Activated CD8-positive, alpha-beta T cell treated with anti-CD3 and anti-CD28 coated beads for 36 hours (primary cell): ENCODE results near the gene TTC28. TPM values are rescaled to one million over a fixed set of nuclear protein-coding genes. Genes with fewer than 3 reads are reported as not detected.

Experiments
- ATAC-seq: fragments of 200-7000 bp; cut with Tn5 transposase; one replicate; pipeline ENCODE4 v1.10.0; 2021; ENCODE audit warnings: mild to moderate bottlenecking, moderate library complexity
- CTCF ChIA-PET: fragments of 350-600 bp; sonication (Branson Sonifier 250); formaldehyde crosslinking; loops from one replicate; lab custom pipeline; 2021; ENCODE audit warnings: antibody characterized with exemption; lab: Charles Lee
- POLR2A ChIA-PET: fragments of 350-600 bp; sonication (Branson Sonifier 250); formaldehyde crosslinking; loops from one replicate; lab custom pipeline; 2021; ENCODE audit warnings: antibody characterized with exemption; lab: Charles Lee
- DNase-seq: peaks from one replicate; pipeline ENCODE4 v3.0.0-alpha.2; 2020
- H3K27ac Mint-ChIP-seq: one replicate; pipeline ENCODE4 v1.8.0; 2021; ENCODE audit warnings: mild to moderate bottlenecking, mixed read lengths
- H3K27me3 Mint-ChIP-seq: one replicate; pipeline ENCODE4 v1.8.0; 2021; ENCODE audit warnings: mixed read lengths
- H3K36me3 Mint-ChIP-seq: one replicate; pipeline ENCODE4 v1.8.0; 2021; ENCODE audit warnings: low read depth, mixed read lengths
- H3K4me1 Mint-ChIP-seq: one replicate; pipeline ENCODE4 v1.8.0; 2021; ENCODE audit warnings: low read depth, mixed read lengths
- H3K4me3 Mint-ChIP-seq: one replicate; pipeline ENCODE4 v1.8.0; 2021; ENCODE audit warnings: mild to moderate bottlenecking, moderate library complexity, mixed read lengths
- H3K9me3 Mint-ChIP-seq: one replicate; pipeline ENCODE4 v1.8.0; 2021; ENCODE audit warnings: mixed read lengths
- intact Hi-C: fragments of 100-400 bp; cut with micrococcal nuclease; formaldehyde crosslinking; loops from one replicate; pipeline ENCODE4 v1.10.0; 2022
- total RNA-seq, 2 experiments: library from RNA; stranded (reverse); gene quantifications; one replicate each; pipeline ENCODE4 v1.2.3, GENCODE V29; 2021
- TF ChIP-seq, protein P1 (sequence below): fragments of 200-600 bp; IDR thresholded peaks from one replicate; pipeline ENCODE4 v1.8.0; 2022; ENCODE audit warnings: antibody characterized with exemption, mild to moderate bottlenecking

TTC28 gene
- total RNA-seq, 2 experiments from 2014 or later, result 0.58 to 1.9 TPM

GRCh38 chr22:28001171-28001835, 678.3 kb downstream of the TTC28 start:
- H3K9me3 Mint-ChIP-seq, result no peaks in the 10 kb centered on the region
- H3K27ac Mint-ChIP-seq, result no peak overlapping the region
- no peak overlapping the region for H3K4me3 Mint-ChIP-seq
- POLR2A ChIA-PET, result no interaction called here
- CTCF ChIA-PET, result no interaction called here
- ATAC-seq (no peak), DNase-seq (no peak)
- intact Hi-C loops, result no loop called here
- H3K4me1 Mint-ChIP-seq, result no peaks in the 10 kb centered on the region
- no peaks in the 10 kb centered on the region for H3K36me3 Mint-ChIP-seq
- TF ChIP-seq, protein P1, sequence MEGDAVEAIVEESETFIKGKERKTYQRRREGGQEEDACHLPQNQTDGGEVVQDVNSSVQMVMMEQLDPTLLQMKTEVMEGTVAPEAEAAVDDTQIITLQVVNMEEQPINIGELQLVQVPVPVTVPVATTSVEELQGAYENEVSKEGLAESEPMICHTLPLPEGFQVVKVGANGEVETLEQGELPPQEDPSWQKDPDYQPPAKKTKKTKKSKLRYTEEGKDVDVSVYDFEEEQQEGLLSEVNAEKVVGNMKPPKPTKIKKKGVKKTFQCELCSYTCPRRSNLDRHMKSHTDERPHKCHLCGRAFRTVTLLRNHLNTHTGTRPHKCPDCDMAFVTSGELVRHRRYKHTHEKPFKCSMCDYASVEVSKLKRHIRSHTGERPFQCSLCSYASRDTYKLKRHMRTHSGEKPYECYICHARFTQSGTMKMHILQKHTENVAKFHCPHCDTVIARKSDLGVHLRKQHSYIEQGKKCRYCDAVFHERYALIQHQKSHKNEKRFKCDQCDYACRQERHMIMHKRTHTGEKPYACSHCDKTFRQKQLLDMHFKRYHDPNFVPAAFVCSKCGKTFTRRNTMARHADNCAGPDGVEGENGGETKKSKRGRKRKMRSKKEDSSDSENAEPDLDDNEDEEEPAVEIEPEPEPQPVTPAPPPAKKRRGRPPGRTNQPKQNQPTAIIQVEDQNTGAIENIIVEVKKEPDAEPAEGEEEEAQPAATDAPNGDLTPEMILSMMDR, result no peak
- no peaks in the 10 kb centered on the region for H3K27me3 Mint-ChIP-seq

- DNase-seq, result no peak
- ChIA-PET CTCF (interaction anchor here (1.1 kb wide), 1 partner anchor 113 kb away, joined by 3 read pairs; no protein-coding TSS in a partner anchor), POLR2A (no interaction called here)
- H3K4me1 Mint-ChIP-seq, result no peaks in the 10 kb centered on the region
- no peaks in the 10 kb centered on the region for H3K36me3 Mint-ChIP-seq
- H3K27me3 Mint-ChIP-seq, result no peaks in the 10 kb centered on the region
- H3K27ac Mint-ChIP-seq, result no peak overlapping the region
- intact Hi-C loops, result no loop called here
- TF ChIP-seq, protein P1, result no peak
- no peak overlapping the region for H3K4me3 Mint-ChIP-seq
- H3K9me3 Mint-ChIP-seq, result no peaks in the 10 kb centered on the region
- no peak for ATAC-seq
These were observed 679.3 kb downstream of the TTC28 start for GRCh38 chr22:28000361-28000760.

GRCh38 chr22:27999876-28000275, 679.8 kb downstream of the TTC28 start:
- ATAC-seq (no peak), DNase-seq (no peak)
- ChIA-PET POLR2A (no interaction called here), CTCF (interaction anchor here (0.7 to 1.1 kb wide), 2 partner anchors 108 to 113 kb away, joined by 3 read pairs; no protein-coding TSS in a partner anchor)
- H3K4me3 Mint-ChIP-seq, result no peak overlapping the region
- H3K4me1 Mint-ChIP-seq, result no peaks in the 10 kb centered on the region
- TF ChIP-seq, protein P1, result no peak
- no peaks in the 10 kb centered on the region for H3K27me3 Mint-ChIP-seq
- intact Hi-C loops, result no loop called here
- H3K27ac Mint-ChIP-seq, result no peak overlapping the region
- H3K36me3 Mint-ChIP-seq, result no peaks in the 10 kb centered on the region
- H3K9me3 Mint-ChIP-seq, result no peaks in the 10 kb centered on the region

DNA sequence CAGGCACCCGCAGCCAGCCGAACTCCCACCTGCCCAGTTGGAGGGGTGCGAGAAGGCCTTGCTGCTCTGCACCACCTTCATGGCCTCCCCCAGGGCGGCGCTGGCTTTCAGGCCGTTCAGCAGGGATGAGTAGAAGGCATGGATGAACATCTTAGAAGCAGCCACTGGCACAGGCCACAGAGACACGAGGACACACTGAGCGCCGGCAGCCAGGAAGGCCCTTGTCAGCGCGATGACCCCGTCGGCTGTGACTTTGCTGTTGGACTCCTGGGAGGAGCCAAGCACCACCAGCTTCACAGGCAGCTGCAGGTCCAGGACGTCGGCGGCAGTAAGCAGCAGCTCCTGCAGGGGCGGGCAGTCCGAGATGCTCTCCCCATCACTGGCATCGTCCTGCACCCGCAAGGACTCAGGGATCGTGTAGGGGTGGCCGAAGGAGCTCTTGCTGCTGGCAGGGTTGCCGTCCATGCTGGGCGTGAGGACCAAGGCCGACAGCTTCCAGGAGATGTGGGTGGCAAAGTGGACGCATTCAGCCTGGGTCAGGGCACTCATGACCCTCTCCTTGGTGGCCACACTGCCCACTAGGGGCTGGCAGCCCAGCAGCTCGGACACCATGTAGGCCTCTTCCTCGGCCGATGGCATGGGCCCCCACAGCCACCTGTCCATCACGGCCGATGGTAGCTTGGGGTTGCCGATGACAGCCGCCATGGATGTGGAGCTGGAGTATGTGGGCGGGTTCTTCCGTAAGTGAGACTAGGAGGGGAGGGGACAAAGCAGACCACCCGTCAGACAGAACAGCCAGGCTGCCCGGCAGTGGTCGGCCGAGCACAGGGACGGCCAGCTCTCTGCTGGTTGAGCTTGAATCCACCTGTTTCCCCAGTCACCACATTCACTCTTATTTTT, 680.9 kb downstream of the TTC28 start:
- H3K4me1 Mint-ChIP-seq, result no peaks in the 10 kb centered on the region

More for the DNA sequence above, 680.9 kb downstream of the TTC28 start:
- H3K9me3 Mint-ChIP-seq, result no peaks in the 10 kb centered on the region
- intact Hi-C loops, result no loop called here
- ChIA-PET CTCF (interaction anchor here (1.1 kb wide), 1 partner anchor 21 kb away, joined by 3 read pairs; no protein-coding TSS in a partner anchor), POLR2A (no interaction called here)
- TF ChIP-seq, protein P1, result no peak
- no peak overlapping the region for H3K27ac Mint-ChIP-seq
- H3K36me3 Mint-ChIP-seq, result no peaks in the 10 kb centered on the region
- H3K27me3 Mint-ChIP-seq, result no peaks in the 10 kb centered on the region
- ATAC-seq (no peak), DNase-seq (no peak)
- H3K4me3 Mint-ChIP-seq, result no peak overlapping the region
